Right hindlimb (tissue), 1 donor: ENCODE data around the gene WDR75.
A peak's percentile ranks its signal among the peaks of the same experiment; 100 is the strongest.
"Not testable (repeated sequence)": the region's sequence is repeated elsewhere in the genome, so short reads cannot be mapped to it uniquely, and the experiment has no call there.

ENCODE experiments used
- DNase-seq: peaks from one replicate; pipeline ENCODE4 v3.0.0-alpha.2; 2018

The WDR75 gene

GRCh38 chr2:189442468-189442867, 1.2 kb downstream of the WDR75 start:
- DNase-seq, result no peak

GRCh38 chr2:189444322-189444721, 3.0 kb downstream of the WDR75 start:
- DNase-seq, result no peak

DNA sequence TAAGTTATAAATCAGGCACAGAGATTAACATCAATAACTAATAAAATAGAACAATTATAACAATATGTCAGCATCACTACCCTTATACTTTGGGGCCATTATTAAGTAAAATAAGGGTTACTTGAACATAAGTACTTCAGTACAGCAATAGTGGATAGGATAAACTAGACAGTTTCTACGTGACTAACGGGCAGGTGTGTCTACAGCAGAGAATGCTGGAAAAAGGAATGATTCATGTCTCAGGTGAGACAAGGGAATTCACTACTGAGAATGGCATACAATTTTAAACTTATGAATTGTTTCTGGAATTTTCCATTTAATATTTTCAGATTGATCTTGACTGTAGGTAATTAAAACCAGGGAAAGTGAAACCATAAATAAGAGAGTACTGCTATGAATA, 5.5 kb downstream of the WDR75 start:
- DNase-seq, result no peak

DNA sequence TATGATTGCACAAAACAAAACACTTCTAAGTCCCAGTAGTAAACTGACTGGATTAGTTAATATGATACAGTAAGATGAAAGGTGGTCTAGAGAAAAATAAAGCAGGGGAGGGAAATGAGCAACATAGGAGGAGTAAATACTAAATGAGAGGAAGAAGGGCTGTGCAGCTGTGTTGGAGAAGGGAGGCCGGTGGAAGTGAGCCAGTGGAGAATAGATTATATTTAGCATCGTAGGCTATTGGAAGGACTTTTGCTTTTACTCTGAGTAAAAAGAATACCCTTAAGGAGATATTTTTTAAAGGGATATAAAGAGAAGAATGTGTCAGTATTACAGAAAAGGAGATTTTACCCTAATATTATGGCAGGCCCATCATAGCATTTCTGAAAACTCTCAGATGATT, 12.7 kb downstream of the WDR75 start:
- peak; percentile 63 for DNase-seq

DNA sequence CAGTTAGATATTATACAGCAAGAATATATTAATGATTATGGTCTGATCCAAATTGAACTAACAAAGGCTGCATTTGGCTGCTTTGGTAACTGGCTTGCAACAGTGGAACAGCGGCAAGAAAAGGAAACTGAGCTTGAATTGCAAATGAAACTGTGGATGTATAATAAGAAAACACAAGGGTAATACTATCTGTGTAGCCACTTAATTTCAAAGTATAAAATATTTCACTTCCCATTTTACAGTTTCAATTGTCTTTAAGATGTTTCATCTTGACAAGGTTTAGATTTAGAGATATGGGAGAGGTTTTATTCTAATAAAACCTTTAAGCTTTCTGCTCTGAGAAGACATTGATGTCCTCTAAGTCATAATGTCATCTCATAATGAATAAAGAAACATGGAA, 23.8 kb downstream of the WDR75 start:
- no peak for DNase-seq

DNA sequence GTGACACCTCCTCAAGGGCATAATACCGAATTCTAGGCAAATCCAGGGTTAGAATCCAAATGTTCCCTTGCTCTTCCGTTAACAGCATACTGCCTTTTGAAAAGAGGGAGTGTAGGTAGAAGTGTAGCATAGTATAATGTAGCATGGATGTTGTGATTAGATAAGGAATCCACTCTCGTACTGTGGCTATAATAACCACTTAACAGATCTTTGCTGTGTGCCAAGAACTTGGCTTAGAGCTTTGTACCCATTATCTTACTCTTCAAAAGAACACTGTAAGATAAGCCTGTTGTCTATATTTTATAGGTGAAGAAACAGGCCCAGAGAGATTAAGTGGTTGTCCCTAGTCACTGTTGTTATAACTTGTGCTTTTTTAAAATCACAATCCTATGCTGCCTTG, 24.2 kb downstream of the WDR75 start:
- DNase-seq, result no peak

GRCh38 chr2:189466046-189466445, 24.8 kb downstream of the WDR75 start:
- DNase-seq, result no peak

- DNase-seq, result no peak
These were observed 25.4 kb downstream of the WDR75 start for GRCh38 chr2:189466656-189467055.

DNA sequence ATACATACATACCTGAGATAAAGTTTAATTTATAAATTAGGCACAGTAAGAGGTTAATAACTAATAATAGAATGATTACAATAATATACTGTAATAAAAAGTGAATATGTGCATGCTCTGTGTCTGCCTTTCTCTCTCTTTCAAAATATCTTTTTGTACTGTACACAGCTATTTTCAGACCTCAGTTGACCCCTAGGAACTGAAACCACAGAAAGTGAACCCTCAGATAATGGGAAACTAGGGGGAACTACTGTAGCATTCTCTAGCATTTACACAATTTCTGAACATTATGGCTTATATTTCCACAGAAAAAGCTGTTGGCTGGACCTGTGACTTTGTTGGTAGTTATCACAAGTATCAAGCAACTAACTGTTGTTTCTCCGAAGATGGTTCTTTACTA, 25.9 kb downstream of the WDR75 start:
- no peak for DNase-seq

- no peak for DNase-seq
These were observed 26.3 kb downstream of the WDR75 start for GRCh38 chr2:189467593-189467992.

GRCh38 chr2:189474526-189474925, 33.3 kb downstream of the WDR75 start:
- no peak for DNase-seq

GRCh38 chr2:189477756-189478155, 36.5 kb downstream of the WDR75 start:
- DNase-seq, result no peak

GRCh38 chr2:189478289-189478688, 37.0 kb downstream of the WDR75 start:
- not testable (repeated sequence) for DNase-seq

DNA sequence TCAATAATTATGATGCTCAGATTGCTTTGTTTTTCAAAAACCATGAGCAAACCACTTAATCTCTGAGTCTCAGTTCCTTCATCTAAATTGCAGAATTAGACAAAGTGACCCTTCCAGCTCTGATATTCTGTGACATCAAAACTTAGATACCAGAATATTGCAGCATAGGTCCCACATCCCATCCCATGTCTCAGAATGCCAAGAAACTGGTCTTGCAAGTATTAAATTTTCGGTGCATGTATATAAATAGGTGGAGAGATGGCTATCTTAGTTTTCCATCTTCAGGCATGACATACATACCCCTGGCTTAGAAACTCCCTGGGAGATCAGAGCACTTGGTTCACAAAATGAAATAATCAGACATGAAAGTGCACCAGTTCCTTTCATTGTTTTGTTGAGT, 39.8 kb downstream of the WDR75 start:
- DNase-seq, result no peak

DNA sequence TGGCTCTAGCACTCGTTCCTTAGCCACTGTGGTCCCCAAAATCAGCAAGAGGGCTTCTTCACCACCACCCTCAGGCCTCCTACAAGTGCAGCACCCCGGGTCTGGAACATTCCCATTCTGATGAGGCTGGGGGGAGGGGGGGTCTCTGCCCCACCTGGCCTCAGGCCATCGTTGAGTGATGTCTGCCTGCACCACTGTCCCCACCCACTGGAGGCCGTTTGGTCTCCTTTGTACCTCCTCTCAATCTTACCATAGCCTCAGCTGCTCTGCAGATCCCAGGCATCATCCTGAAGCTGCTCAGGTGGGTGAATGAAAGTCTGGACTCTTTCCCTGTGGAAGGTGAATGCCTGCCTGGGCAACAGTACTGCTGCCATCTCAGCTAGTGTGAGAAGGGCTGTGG, 42.3 kb downstream of the WDR75 start:
- no peak for DNase-seq

DNA sequence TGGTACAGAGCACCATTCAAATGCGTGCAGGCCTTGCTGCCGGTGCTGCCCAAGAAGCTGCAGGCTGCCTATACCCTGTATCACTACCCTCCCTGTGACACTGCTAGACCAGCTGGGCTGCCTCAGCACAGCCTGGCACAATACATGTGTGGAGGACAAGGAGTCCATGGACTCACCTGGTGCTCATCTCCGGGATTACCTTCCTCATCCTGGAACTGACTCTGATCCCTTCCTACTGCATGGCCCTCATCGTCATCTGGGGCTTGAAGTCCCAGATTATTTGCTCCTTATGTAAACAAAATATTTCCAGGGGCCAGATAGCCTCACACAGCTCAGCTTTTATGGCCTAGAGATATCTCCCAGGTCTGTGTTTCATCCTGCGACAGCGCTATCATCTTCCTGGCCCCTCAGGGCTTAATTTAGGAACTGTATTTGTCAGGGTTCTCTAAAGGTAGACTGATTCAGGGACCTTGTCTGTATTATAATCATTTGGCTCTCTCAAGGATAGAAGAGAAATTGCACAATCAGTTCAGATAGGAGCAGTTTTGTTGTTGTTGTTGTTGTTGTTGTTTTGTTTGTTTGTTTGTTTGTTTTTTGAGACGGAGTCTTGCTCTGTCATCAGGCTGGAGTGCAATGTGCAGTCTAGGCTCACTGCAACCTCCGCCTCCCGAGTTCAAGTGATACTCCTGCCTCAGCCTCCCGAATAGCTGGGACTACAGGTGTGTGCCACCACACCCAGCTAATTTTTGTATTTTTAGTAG, 42.9 kb downstream of the WDR75 start:
- DNase-seq, result no peak

DNA sequence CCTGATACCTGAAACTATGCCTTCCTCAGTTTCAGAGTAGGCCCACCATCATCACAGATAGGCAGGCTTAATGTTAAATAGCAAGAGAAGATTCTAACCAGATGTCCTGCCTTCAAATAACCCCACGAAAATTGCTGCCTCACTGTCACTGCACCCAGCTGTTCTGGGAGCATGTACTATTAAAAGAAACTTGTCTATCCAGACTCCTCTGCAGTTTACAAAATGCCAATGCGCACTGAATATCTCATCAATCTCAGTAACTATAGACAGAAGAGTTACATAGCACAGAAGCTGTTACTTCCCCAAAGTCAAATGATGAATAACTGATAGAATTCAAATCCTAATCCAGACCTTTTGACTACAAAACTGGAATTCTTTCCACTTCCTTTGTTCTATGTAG, 43.9 kb downstream of the WDR75 start:
- DNase-seq, result no peak

DNA sequence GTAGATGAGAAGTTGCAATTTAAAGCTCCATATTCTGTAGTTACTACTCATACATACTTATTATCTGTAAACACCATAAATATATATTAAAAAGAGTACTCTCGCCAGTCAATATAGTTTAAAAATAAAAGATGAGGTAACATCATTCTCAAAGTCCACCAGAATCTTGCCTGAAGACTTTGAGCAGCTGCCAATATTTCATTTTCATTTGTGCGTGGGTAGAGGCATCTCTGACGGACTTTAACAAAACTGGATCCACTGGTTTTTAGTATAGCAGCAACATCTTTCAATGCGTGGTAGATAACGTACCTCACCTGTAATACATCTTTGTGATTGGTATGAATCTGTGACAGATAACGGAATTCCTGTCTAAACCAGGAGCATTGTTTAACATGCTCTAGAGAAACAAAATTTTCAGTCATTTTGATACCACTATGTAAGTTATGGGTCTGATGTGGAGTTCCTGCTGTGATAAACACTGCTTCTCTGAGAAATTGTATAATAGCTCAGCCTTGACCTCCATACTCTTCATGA, 45.0 kb downstream of the WDR75 start:
- no peak for DNase-seq

- DNase-seq, result no peak
These were observed 46.2 kb downstream of the WDR75 start for GRCh38 chr2:189487283-189488007.

- no peak for DNase-seq
These were observed 46.7 kb downstream of the WDR75 start for GRCh38 chr2:189488008-189488310.

GRCh38 chr2:189492451-189492850, 51.2 kb downstream of the WDR75 start:
- DNase-seq, result no peak

DNA sequence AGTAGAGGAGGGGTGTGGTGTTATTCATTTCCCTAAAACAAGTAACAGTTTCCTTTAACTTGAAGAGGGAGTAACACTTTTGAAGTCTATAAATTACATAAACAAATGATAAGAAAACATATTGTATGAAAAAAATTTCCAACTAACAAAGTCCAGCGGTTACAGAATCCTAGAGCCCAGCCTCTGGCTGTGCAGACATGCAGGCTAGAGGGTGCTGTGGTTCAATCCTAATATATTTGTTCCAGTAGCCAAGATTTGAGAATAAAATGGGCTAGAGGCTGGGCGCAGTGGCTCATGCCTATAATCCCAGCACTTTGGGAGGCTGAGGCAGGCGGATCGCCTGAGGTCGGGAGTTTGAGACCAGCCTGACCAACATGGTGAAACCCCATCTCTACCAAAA, 56.9 kb downstream of the WDR75 start:
- no peak for DNase-seq

GRCh38 chr2:189499137-189499536, 57.9 kb downstream of the WDR75 start:
- DNase-seq, result no peak

- no peak for DNase-seq
These were observed 59.3 kb downstream of the WDR75 start for GRCh38 chr2:189500456-189501160.
